Measurements from ENCODE around the gene HMGN3. TPM values are rescaled to one million over a fixed set of nuclear protein-coding genes. Genes with fewer than 3 reads are reported as not detected.

Gene HMGN3
- total and polyA plus RNA-seq, 2 experiments from 2014 or later = 129 to 266 TPM

DNA sequence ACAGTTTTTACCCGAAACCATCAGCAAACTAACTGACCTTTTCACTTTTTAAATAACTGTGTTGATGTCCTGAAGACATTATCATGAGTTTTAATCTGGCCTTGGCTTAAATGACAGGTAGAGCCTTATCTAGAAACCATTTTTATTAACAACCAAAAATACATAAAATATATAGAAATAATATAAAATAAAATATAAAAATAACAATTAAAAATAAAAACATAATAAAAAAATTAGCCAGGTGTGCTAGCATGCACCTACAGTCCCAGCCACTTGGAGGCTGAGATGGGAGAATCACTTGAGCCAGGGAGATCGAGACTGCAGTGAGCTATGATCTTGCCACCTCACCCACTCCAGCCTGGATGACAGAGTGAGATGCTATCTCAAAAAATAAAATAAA, 21.6 kb downstream of the HMGN3 start:
- Histone ChIP-seq H3K4me3 (no peak overlapping the region), H3K27ac (no peak overlapping the region), H3K4me1 (ENCODE audit: insufficient read depth) (peaks cover 12% of the 10 kb centered on the region), H2AFZ (no peak overlapping the region), H3K79me2 (peaks cover 59% of the 10 kb centered on the region), H4K20me1 (ENCODE audit: insufficient read depth, poor library complexity, severe bottlenecking) (peaks cover 4% of the 10 kb centered on the region), H3K36me3 (replicated peaks; ENCODE audit: insufficient read depth, low read depth) (no peaks in the 10 kb centered on the region), H3K27me3 (no peaks in the 10 kb centered on the region), H3K9me2 (replicated peaks; ENCODE audit: insufficient read depth) (no peaks in the 10 kb centered on the region), H3K4me2 (no peak overlapping the region), H3K9me3 (ENCODE audit: low read depth) (no peaks in the 10 kb centered on the region)
- WGBS (ENCODE audit: low lambda C conversion rate, missing lambda C conversion rate) = 90% methylated on average over 2 of the region's 2 CpGs
- DNase-seq (ENCODE audit: low spot score) = no peak
- TF ChIP-seq, protein P1, sequence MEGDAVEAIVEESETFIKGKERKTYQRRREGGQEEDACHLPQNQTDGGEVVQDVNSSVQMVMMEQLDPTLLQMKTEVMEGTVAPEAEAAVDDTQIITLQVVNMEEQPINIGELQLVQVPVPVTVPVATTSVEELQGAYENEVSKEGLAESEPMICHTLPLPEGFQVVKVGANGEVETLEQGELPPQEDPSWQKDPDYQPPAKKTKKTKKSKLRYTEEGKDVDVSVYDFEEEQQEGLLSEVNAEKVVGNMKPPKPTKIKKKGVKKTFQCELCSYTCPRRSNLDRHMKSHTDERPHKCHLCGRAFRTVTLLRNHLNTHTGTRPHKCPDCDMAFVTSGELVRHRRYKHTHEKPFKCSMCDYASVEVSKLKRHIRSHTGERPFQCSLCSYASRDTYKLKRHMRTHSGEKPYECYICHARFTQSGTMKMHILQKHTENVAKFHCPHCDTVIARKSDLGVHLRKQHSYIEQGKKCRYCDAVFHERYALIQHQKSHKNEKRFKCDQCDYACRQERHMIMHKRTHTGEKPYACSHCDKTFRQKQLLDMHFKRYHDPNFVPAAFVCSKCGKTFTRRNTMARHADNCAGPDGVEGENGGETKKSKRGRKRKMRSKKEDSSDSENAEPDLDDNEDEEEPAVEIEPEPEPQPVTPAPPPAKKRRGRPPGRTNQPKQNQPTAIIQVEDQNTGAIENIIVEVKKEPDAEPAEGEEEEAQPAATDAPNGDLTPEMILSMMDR (IDR thresholded peaks at IDR 0.05; ENCODE audit: poor library complexity) = no peak
- TF ChIP-seq EZH2 (IDR thresholded peaks at IDR 0.05; ENCODE audit: borderline replicate concordance) (no peak), EZH2phosphoT487 (IDR thresholded peaks at IDR 0.05; ENCODE audit: low read depth, severe bottlenecking, unreplicated experiment) (no peak)

- H3K4me1 ChIP-seq (ENCODE audit: insufficient read depth) = no peaks in the 10 kb centered on the region
- no peaks in the 10 kb centered on the region for H3K36me3 ChIP-seq (replicated peaks; ENCODE audit: insufficient read depth, low read depth)
- no peaks in the 10 kb centered on the region for H4K20me1 ChIP-seq (ENCODE audit: insufficient read depth, poor library complexity, severe bottlenecking)
- no peak overlapping the region for H3K27ac ChIP-seq
- no peak overlapping the region for H2AFZ ChIP-seq
- H3K4me3 ChIP-seq = no peak overlapping the region
- TF ChIP-seq EZH2 (IDR thresholded peaks at IDR 0.05; ENCODE audit: borderline replicate concordance) (no peak), EZH2phosphoT487 (IDR thresholded peaks at IDR 0.05; ENCODE audit: low read depth, severe bottlenecking, unreplicated experiment) (no peak)
- TF ChIP-seq, protein P1 (IDR thresholded peaks at IDR 0.05; ENCODE audit: poor library complexity) = no peak
- no peaks in the 10 kb centered on the region for H3K9me2 ChIP-seq (replicated peaks; ENCODE audit: insufficient read depth)
- no peaks in the 10 kb centered on the region for H3K9me3 ChIP-seq (ENCODE audit: low read depth)
- no peaks in the 10 kb centered on the region for H3K27me3 ChIP-seq
- no peak overlapping the region for H3K4me2 ChIP-seq
- H3K79me2 ChIP-seq = peaks cover 27% of the 10 kb centered on the region
- DNase-seq (ENCODE audit: low spot score) = no peak
Measured at GRCh38 chr6:79208816-79209215, 25.7 kb downstream of the HMGN3 start.

GRCh38 chr6:79203753-79204253, 30.7 kb downstream of the HMGN3 start:
- 97% methylated on average over 3 of the region's 3 CpGs for WGBS (ENCODE audit: low lambda C conversion rate, missing lambda C conversion rate)
- H3K9me2 ChIP-seq (replicated peaks; ENCODE audit: insufficient read depth) = no peaks in the 10 kb centered on the region
- no peaks in the 10 kb centered on the region for H3K36me3 ChIP-seq (replicated peaks; ENCODE audit: insufficient read depth, low read depth)

DNA sequence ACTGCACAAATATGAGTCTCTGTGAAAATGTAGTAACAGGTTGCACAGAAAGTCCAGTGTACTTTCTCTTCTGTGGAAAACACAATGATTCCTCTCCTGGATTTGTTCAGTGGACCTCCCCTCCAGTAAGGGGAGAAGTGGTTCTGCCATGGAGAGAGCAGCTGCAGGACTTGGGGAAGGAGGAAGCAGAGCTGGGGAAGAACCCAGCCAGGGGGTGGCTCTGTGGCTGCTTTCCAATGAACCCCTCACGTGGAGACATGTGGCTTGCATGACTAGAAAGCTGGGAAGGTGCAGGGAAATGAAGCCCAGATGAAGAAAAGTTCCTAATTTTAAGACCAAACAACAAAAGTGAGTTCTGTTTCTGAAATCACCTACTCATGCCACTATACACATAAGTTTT, 31.9 kb downstream of the HMGN3 start:
- no peak overlapping the region for H3K4me3 ChIP-seq
- H3K79me2 ChIP-seq = no peaks in the 10 kb centered on the region
- no peak overlapping the region for H3K27ac ChIP-seq
- no peak overlapping the region for H3K4me2 ChIP-seq
- TF ChIP-seq EZH2phosphoT487 (IDR thresholded peaks at IDR 0.05; ENCODE audit: low read depth, severe bottlenecking, unreplicated experiment) (no peak), EZH2 (IDR thresholded peaks at IDR 0.05; ENCODE audit: borderline replicate concordance) (no peak)
- TF ChIP-seq, protein P1 (IDR thresholded peaks at IDR 0.05; ENCODE audit: poor library complexity) = no peak
- no peaks in the 10 kb centered on the region for H3K9me3 ChIP-seq (ENCODE audit: low read depth)
- no peak overlapping the region for H2AFZ ChIP-seq
- H3K4me1 ChIP-seq (ENCODE audit: insufficient read depth) = peaks cover 6% of the 10 kb centered on the region
- no peaks in the 10 kb centered on the region for H3K9me2 ChIP-seq (replicated peaks; ENCODE audit: insufficient read depth)
- H3K36me3 ChIP-seq (replicated peaks; ENCODE audit: insufficient read depth, low read depth) = no peaks in the 10 kb centered on the region
- H4K20me1 ChIP-seq (ENCODE audit: insufficient read depth, poor library complexity, severe bottlenecking) = no peaks in the 10 kb centered on the region
- WGBS (ENCODE audit: low lambda C conversion rate, missing lambda C conversion rate) = 85% methylated on average over 1 of the region's 1 CpG
- DNase-seq (ENCODE audit: low spot score) = no peak
- H3K27me3 ChIP-seq = no peaks in the 10 kb centered on the region

More at GRCh38 chr6:79203753-79204253, 30.7 kb downstream of the HMGN3 start:
- no peaks in the 10 kb centered on the region for H3K27me3 ChIP-seq
- no peaks in the 10 kb centered on the region for H4K20me1 ChIP-seq (ENCODE audit: insufficient read depth, poor library complexity, severe bottlenecking)
- H3K4me1 ChIP-seq (ENCODE audit: insufficient read depth) = peaks cover 6% of the 10 kb centered on the region
- H3K4me2 ChIP-seq = no peak overlapping the region
- H3K79me2 ChIP-seq = no peaks in the 10 kb centered on the region
- H2AFZ ChIP-seq = no peak overlapping the region
- H3K27ac ChIP-seq = no peak overlapping the region
- no peaks in the 10 kb centered on the region for H3K9me3 ChIP-seq (ENCODE audit: low read depth)
- H3K4me3 ChIP-seq = no peak overlapping the region
- no peak for DNase-seq (ENCODE audit: low spot score)
- no peak for TF ChIP-seq EZH2phosphoT487 (IDR thresholded peaks at IDR 0.05; ENCODE audit: low read depth, severe bottlenecking, unreplicated experiment)
